HEK293T (cell line): ENCODE data around the gene GIPC1.

Experiments
- BHLHE40 ChIP-seq: fragments of 450-650 bp; IDR thresholded peaks from 2 replicates; pipeline ENCODE4 v1.6.1; 2016; ENCODE audit warnings: mild to moderate bottlenecking, moderate library complexity, borderline replicate concordance
- ELF4 ChIP-seq: fragments of 450-650 bp; IDR thresholded peaks from 2 replicates; pipeline ENCODE4 v1.6.1; 2017; ENCODE audit warnings: antibody characterized with exemption
- FOXM1 ChIP-seq: fragments of 450-650 bp; IDR thresholded peaks from 2 replicates; pipeline ENCODE4 v1.6.1; 2017; ENCODE audit warnings: mild to moderate bottlenecking, borderline replicate concordance
- NFRKB ChIP-seq: fragments of 450-650 bp; IDR thresholded peaks from 2 replicates; pipeline ENCODE4 v1.6.1; 2016; ENCODE audit warnings: mild to moderate bottlenecking, moderate library complexity
- SP1 ChIP-seq: fragments of 450-650 bp; IDR thresholded peaks from 2 replicates; pipeline ENCODE4 v1.6.1; 2017
- TF ChIP-seq, protein P1 (sequence below): fragments of 450-650 bp; IDR thresholded peaks from 2 replicates; pipeline ENCODE4 v1.6.1; 2016

DNA sequence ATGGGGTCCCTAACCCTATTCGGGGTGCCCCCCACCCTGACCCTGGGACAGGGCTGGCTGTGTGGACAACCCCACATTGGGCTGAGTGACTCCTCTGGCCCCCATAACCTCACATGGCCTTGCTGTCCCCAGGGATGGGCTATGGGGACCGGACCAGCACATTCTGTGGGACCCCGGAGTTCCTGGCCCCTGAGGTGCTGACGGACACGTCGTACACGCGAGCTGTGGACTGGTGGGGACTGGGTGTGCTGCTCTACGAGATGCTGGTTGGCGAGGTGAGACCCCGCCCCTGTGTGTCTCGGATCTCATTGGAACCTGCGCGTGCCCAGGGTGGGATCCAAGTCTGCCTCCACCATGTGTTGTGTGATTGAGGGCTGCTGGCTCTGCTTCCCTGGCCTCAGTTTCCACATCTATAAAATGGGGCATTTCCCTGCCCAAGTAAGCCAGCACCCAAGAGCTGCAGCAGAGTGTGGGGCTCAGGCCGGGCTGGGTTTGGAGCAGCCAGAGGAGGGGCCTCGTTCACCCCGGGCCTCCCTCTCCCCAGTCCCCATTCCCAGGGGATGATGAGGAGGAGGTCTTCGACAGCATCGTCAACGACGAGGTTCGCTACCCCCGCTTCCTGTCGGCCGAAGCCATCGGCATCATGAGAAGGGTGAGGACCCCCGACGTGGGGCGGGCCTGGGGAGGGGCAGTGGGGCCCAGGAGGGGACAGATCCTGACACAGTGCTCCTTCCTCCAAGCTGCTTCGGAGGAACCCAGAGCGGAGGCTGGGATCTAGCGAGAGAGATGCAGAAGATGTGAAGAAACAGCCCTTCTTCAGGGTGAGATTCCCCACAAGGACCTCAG lies 25.7 kb downstream of the GIPC1 start:
- TF ChIP-seq NFRKB, result no peak
- no peak for TF ChIP-seq ELF4
- no peak for TF ChIP-seq FOXM1
- TF ChIP-seq, protein P1, sequence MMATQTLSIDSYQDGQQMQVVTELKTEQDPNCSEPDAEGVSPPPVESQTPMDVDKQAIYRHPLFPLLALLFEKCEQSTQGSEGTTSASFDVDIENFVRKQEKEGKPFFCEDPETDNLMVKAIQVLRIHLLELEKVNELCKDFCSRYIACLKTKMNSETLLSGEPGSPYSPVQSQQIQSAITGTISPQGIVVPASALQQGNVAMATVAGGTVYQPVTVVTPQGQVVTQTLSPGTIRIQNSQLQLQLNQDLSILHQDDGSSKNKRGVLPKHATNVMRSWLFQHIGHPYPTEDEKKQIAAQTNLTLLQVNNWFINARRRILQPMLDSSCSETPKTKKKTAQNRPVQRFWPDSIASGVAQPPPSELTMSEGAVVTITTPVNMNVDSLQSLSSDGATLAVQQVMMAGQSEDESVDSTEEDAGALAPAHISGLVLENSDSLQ, result no peak
- no peak for TF ChIP-seq BHLHE40
- TF ChIP-seq SP1, result no peak
